HG03280 (cell line): ENCODE measurements around the gene TMEM234.

ENCODE experiments used
- ATAC-seq: cut with Tn5 transposase; IDR thresholded peaks from one replicate; pipeline ENCODE4 v1.9.1; 2021; ENCODE audit warnings: mild to moderate bottlenecking, moderate library complexity; ENCODE audit not compliant: unreplicated experiment

The TMEM234 gene

DNA sequence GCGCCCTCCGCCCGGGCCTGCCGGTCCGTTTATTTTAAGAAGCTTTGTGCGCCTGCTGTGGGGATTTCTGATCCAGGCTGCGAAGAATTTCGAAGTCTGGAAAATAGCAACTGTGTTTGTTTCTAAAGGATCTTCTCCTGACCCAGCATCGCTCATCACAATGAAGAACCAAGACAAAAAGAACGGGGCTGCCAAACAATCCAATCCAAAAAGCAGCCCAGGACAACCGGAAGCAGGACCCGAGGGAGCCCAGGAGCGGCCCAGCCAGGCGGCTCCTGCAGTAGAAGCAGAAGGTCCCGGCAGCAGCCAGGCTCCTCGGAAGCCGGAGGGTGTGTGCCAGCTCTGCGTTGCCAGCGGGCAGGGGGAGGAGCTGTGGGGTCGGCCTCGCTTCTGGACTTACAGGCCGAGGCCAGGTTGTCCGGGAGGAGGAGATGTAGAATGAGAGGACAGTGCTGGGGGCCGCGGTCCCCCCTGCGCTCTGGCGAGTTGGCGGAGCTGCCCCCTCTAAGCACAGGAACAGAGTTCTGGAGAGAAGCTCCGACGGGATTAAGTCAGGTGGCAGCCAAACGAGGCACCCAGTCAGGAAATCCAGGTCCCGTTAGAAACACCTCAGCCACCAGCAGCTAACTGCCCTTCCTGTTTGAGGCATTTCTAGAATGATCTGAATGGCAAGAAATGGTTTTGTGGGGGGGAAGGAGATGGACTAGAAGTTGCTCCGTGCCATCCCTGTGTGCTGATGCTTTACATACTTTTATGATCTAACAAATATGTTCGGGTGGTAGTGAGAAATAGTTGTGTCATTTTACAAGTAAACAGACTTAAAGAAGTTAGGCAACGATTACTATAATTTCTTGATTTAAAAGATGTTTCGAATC is 41.7 kb downstream of the TMEM234 start:
- no peak for ATAC-seq

DNA sequence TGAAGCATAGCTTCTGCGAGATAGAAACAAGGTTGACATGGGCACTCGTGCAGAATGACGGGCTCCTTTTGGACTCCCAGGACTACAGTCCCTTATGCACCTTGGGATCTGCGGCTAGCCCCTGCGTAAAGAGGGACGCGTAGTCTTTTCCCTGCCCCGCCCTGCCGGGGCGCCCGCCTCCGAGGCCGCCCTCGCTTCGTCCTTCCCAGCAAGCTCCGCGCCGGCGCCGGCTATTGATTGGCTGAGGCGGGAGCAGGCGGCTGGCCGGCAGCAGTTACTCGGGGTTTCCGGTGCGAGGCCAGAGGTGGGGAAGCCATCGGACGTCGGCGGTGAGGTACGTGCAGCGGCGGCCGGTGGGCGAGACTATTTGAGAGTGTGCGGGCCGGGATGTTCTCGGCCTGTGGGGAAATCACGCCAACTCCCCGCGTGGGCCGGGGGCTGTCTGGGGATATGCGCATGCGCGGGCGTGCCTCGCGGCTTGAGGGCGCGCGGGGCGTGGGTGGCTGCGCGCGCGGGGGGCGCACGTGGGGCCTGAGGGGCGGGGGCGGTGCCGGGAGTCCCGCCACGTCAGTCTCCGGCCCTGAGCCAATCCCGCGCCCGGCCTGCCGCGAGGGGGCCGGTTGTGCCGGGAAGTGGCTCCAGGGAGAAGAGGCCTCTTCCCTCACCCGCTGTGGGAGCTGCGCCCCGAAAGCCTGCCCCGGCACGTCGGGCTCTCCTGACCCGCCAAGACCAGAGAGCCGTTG is 42.5 kb downstream of the TMEM234 start, which contains the start of gene TXLNA:
Gene TXLNA, plus strand, starts transcription at position 233 of the 743 bp plus-strand sequence. CDS start 671 bp downstream, outside the sequence.
- ATAC-seq: peak; percentile 88

DNA sequence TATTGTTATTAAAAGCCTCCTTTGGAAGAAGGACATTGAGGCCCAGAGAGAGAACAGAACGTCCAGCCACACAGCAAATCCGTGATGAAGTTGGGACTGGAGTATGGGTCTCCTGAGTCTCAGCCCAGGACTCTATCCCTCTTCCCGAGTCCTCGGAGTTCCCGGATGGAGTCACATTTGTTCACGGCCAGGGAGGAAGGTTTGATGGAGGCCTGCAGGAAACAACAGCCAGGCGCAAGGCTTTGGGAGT is 43.0 kb downstream of the TMEM234 start:
- ATAC-seq: peak; percentile 1

DNA sequence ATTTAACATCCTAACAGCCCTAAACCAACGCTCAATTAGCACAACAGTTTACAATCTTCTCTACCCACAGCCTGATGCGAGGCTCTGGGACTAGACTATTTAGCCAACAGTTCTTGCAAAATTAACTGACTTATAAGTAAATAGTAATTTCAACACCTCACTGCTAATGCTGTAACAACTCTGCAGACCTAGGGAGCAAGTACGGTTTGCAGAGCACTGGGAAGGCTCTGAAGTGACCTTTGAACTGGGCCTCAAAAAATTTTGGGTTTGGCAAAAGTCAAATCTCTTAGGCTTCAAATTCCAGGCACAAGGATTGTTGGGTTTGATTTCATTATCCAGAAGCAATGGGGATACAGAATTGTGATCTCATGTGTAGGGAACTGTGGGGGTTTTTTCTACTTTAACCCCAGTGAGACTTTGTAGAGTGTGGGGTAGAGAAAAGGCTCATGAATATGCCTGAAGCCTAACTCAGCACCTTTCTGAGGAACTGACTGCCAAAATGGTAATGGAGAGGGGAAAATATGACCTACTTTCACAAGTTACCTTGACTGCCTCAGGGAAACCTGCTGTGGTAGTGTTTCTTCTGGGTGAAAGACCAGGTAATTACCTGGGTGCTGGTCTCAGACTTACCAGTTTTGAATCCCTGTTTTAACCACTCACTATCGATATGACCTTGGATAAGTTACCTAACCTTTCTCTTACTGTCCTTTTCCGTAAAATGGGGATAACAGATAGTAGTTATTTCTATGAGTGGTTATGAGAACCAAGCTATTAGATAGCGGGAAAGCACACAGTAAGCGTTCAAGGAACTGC is 43.6 kb downstream of the TMEM234 start:
- ATAC-seq: no peak

DNA sequence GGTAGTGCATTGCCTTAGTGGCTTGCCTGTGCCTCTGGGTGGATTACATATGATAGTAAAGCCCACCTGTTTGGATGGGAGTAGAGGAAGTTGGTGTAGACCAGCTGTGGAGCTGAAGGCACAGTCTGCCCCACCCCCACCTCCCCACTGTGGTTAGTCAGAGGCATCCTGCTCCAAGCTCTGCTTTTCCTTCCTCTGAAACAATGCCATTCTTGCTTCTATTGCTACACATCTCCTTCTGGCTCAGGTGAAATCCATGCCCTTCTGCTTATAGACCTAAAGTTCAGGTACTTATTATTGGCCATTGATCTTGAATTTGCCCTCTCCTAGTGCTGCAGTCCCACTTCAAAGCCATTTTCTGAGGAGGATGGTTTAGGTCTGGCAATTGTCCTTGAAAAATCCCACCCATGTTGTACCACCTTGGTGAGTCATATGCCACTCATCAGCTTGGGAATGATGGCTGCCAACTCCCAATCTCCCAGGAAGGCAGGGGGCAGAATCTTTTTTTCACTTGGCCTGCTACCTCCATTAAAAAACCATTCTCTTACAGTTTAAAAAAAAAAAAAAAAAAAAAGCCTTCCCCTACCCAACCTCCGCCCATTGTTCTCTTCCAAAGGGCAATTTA is 49.4 kb downstream of the TMEM234 start:
- ATAC-seq: no peak

DNA sequence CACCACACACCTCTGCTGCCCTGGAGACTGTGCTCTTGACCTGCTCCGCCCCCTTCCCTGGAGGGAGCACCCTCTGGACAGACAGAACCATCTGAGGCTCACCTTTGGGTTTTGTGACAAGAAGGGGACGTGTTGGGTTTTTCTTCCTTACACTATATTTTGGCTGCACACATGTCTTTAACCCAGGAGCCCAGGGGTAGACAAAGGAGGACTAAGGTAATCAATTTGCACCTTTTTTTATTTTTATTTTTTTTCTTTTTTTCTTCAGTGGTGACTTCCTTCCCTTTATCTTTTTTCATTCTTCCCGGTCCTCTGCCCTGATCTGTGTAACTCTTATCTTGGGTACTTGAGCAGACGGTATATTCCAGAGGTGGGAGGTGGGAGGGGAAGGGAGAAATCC is 51.2 kb downstream of the TMEM234 start:
- no peak for ATAC-seq
